Measurements from ENCODE around the gene DNAJC15.

Gene DNAJC15

DNA sequence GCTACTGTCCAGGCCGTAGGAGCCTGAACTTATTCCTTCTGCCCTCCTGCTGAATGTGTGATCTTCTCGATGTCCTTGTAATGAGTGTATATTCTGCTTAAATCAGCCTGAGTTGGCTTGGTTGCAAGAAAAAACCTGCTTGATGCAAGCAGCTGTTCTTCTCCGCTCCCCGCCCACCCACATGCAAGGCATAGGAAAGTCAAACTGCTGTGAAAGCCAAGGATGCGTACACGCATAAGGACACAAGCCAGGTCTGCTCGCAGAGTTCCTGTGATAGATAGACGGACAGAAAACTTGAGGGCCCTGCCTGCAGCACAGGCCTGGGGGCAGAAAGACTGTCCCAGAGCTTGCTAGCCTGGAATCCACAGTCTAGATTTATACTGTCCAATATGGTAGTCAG, 101.1 kb downstream of the DNAJC15 start:
- in situ Hi-C loops (cut with MboI; ENCODE audit: low sequenced_read_pairs): no loop called here

DNA sequence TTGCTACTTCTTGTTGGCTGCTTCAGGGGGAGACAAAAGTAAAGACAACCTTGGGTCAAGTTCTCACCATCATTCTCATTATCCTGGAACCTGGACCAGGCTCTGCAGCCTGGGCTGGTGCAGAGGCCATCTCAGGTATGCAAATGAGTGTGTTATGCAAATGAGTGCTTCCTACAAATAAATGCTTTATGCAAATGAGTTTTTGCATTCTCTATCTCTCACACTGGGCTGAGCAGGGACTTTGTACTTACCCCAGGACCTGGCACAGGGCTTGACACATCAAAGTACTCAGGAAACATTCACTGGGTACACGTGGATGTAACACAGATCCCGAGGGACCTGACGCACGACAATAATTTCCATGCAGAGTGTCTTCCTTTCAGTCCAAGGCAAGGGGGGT, 103.0 kb downstream of the DNAJC15 start:
- in situ Hi-C loops (cut with MboI; ENCODE audit: low sequenced_read_pairs): no loop called here

DNA sequence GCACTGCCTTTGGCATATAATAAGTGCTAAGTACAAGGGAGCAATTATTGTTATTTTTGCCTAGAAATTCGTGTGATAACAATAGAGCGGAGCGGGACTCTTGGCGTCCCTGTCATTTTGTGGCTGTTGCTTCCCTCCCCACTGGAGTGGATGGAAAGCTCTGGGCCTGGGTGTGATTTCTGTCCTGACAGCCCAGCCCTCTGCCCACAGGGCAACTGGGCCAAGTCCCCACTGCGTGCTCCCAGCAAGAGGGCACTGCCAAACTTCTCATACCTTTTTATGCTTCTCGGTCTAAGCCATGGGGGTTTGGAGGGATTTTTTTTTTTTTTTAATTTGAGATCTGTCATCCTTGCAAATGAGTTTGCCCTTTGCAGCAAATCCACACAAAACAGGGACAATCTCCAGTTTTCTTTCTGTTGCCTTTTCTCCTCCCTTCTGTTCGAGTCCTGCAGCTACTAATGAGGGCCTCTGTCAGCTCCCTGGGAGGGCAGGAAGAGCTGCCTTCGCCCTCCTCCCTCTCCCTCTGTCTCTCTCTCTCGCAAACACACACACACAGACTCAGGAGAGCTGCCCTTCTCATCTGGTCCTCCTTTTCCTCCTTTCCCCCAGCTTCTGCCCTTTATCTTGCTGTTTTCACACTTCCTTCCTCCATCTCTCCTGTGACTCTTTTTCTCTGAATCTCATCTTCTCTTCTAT, 103.9 kb downstream of the DNAJC15 start:
- in situ Hi-C loops (cut with MboI; ENCODE audit: low sequenced_read_pairs): no loop called here

DNA sequence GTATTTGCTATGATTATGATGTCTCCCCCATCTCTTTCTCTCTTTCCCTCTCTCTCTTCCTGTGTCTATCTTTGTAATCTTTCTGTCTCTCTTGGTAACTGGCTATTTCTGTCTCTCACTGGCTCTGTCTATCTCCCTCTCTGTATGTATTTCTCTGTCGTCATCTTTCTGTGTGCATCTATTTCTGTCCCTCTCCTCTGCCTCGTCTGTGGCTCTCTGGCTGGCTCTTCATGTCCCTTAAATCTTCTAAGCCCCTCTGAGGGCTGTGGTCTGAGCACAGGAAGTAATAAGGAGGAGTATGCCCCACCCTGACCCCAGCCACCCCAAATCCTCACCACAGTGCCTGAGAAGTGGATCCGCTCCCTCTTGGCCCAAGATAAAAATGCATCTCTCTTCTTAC, 104.4 kb downstream of the DNAJC15 start:
- in situ Hi-C loops (cut with MboI; ENCODE audit: low sequenced_read_pairs): no loop called here

DNA sequence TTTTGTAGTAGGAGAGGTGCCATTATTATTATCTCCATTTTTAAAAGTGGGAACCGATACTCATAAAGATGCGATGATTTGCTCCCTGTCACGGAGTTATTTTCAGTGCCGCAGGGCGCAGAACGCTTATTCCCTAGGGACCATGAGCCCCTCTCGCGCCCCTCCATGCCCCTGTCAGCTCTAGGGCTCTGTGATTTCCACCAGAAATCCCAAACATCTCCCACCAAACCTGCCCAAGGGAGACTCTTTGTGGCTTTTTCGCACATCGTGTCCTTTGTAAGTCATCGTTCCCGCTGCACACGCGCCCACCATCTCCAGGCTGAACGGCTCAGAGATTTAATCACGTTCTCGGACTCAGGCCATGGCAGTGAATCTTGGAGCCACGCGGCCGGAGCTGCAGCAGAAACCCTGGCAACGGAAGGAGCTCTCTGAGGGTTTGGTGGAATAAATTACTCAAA, 105.1 kb downstream of the DNAJC15 start:
- in situ Hi-C loops (cut with MboI; ENCODE audit: low sequenced_read_pairs): no loop called here

DNA sequence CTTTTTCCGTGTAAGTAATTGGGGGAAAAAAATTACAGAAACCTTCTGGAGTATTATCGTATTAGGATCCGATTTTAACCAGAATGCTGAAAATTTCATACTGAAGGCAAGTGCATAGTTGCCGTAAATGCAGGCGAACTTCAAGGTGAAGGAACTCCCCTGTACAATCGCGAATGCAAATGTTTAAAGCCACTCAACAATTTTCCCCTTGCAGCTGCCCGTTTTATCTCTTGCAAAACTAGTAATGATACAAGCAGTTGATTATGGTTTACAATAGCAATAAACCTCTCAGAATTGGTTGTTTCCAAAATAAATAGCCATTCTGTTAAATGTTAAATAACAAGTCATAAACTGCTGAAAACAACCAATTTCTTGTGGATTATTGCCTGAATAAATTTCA, 105.7 kb downstream of the DNAJC15 start:
- in situ Hi-C loops (cut with MboI; ENCODE audit: low sequenced_read_pairs): no loop called here

DNA sequence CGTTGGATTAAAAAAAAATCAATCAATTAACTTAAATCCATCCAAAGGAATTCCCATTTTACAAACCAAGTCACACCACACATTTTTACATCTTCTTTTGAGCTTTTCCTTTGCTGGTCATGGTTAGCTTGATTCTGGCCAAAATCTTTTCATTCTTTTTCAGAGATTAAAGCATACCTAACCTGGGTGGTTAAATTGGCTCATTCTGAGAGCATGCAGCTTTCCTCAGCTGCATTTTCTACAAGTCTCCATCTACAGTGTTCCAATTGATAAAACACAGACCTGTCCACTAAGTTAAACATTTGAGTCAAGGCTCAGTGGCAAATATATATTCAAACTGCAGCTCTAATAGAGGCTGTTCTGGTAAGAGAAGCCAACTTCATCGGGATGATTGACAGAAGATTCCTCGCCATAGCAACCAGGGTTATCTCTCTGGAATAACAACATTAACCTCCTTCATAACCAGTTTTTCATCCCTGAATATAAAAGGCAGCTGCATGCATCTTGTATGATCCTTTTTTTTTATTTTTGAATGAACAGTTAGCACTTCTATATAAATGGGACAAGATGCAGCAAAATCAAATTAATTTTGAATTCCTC, 106.2 kb downstream of the DNAJC15 start:
- in situ Hi-C loops (cut with MboI; ENCODE audit: low sequenced_read_pairs): no loop called here

DNA sequence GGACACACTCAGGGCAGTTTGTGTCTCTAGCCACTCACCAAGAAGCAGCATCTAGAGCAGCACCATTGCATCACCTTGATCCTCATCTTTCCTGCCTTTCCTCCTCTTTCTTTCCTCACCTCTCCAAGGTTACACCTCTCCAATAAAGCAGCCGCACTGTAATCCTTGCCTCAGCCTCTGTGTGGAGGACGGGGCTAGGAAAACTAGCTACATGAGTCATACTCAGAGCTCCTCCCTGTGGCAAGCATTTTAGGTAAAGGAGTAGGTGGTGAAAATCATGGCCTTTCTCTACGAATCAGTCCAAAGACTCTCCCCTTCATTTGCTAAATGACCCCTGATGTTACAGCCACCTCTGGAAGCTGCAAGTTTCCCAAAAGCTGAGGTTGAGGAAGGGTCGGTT, 108.9 kb downstream of the DNAJC15 start:
- in situ Hi-C loops (cut with MboI; ENCODE audit: low sequenced_read_pairs): no loop called here

DNA sequence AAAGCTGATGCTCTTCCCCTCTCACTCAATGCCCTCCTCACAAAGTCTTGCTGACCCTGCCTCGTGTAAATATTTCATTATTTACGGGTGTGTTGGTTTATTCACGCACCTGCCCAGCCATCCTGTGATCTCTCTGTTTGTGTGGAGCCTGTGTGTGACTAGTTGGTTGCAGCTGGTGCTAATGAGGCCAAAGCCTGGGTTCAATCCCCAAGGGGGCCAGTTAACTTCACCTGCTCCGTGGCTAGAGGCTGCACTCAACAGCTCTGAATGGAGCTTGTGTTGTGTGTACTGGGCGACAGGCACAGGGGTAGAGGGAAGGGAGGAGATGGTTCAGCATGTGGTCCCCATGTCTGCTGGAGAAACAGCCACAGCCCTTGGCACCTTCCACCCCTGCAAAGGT, 109.5 kb downstream of the DNAJC15 start:
- in situ Hi-C loops (cut with MboI; ENCODE audit: low sequenced_read_pairs): no loop called here

DNA sequence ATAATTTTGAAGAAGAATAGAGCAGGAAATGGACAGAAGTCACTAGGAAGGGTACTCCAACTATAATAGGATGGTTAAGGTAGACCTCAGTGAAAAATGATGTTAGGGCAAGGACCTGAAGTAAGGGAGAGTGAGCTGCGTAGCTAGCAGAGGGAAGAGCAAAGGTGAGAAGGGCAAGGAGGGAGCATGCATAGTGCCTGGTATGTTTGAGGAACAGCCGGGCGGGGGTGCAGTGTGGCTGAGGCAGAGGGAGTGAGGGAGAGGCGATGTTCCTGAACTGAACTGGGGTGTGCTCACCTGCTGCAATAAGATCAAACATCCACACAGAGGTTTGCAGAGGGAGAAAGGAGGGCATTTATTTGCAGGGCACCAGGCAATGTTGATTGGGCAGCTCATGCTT, 110.4 kb downstream of the DNAJC15 start:
- in situ Hi-C loops (cut with MboI; ENCODE audit: low sequenced_read_pairs): no loop called here

DNA sequence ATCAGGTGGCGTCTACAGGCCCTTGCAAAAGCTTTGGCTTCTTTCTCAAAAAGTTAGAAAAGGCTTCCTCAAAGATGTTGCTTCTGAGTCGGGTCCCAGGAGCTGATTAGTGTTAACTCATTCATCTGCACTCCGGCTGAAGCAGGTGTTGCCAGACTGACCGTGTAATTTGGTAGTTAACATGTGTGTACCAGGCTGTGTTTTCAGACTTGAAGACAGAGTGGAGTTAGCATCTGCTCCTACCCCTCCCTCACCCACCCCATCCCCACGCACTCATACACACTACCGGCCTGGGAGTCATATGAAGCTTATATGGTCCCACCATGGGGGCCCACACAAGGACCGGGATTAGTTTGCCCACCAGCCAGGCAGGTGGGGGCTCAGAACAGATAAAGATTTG, 111.5 kb downstream of the DNAJC15 start:
- in situ Hi-C loops (cut with MboI; ENCODE audit: low sequenced_read_pairs): no loop called here

DNA sequence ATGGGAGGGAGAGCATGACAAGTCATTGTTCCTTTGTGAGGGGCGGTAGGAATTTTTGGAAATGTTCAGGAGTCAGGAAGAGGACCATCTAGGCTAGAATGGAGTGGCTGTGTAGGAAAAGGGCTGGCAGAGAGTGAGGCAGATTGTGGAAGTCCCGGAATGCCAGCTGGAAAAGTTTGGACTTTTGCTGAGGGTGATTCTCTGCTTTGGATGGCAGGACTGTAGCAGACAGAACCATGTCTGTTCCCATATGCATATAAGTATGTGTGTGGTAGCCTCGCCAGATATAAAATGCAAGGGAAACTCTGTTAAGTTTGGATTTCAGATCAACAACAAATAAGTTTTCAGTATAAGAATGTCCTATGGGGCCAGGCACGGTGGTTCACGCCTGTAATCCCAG, 112.1 kb downstream of the DNAJC15 start:
- in situ Hi-C loops (cut with MboI; ENCODE audit: low sequenced_read_pairs): no loop called here

DNA sequence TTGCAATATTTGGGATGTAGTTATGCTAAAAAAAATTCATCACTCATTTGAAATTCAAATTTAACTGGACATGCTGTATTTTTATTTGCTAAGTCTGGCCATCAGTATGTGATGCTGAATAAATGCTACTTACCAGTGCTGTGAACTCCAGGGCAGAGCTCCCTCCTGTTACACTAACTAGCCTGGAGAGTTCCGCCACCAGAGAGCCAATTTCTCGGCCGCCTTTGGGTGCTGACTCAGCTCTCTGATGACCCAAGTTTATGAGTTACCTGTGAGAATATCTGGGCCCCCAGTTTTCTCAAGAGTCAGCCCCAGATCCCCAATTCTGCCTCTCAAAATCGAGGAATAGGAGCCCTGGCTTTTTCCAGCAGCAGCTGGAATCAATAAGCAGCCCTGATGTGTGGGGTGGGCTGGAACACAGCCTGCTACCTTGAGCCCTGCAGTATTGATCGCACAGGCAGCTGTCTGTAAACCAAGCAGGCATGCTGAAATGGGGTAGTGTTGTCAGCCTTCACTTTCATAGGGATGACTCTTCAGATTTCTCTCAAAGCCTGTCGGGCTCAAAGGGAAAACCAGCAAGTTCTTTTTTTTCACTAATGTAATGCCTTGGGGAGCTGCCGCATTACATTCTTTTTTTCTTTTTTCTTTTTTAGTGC, 113.7 kb downstream of the DNAJC15 start:
- in situ Hi-C loops (cut with MboI; ENCODE audit: low sequenced_read_pairs): no loop called here

DNA sequence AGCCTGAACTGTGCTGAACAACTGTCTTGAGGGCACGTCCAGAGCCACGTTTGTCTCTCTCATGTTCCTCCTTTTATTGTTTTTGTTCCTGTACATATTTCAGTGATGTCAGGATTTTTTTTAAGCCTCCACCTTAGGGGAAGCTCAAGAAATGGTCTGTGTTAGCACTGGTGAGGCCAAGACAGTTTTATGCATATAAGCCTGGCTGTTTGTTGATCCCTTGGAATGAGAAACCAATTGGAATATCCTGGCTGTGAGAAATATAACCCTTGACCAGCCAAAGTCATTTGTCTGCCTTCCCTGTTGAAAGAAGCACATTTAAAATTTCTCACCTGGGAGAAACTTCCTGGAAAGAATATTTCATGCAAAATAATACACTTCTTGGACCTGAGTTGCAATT, 115.8 kb downstream of the DNAJC15 start:
- in situ Hi-C loops (cut with MboI; ENCODE audit: low sequenced_read_pairs): no loop called here

DNA sequence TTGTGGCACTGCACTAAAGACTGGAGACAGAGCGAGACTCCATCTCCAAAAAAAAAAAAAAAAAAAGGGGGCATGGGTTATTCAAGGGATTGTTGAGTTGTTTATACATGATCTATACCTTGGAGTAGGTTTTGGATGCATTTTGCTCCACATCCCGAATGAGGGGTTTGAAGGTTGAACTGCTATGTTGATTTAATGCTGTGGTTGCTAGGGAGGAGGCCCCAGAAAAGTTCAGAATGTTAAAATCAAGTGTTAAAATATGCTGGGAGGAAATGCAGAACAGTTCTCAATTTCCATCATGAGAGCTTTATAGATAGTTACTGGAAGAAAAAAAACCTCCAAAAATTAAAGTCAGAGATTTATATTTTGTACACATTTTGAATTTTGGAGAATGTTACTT, 116.5 kb downstream of the DNAJC15 start:
- in situ Hi-C loops (cut with MboI; ENCODE audit: low sequenced_read_pairs): no loop called here

DNA sequence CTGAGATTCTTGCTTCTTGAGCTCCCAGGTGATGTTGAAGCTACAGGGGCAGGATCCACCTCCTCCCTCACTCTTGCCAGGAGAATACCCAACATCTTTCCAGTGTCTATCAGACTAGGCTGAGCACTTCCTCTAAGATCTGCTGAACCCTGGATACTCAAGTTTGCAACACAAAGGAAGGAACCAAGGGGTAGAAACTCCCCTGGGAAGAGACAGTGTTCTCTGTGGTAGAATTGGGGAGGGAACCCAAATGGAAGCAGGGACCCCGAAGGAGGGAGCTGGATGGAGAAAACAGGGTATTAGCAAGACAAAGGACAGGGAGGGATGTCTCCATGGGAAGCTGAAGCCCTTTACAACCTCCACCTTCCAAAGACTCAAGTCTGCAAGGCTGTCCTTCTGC, 117.6 kb downstream of the DNAJC15 start:
- in situ Hi-C loops (cut with MboI; ENCODE audit: low sequenced_read_pairs): no loop called here

DNA sequence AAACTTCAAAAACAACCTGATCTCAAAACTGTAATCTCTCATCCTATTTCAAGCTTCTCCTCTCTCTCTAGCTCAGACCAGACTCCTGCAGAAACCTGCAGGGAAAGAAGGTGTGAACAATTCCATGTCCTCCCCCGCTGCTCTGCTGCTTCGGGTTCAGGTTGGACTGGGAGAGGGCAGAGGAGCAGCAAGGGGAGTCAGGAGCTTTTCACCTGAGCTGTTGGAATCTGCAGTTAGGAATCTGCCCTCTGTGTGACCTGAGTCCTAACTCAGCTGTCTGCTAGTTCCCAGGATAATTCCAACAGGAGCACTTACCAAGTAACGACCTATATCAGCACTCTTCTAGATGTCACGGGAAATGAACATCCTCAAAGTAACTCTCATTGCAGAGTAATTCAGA, 118.3 kb downstream of the DNAJC15 start:
- in situ Hi-C loops (cut with MboI; ENCODE audit: low sequenced_read_pairs): no loop called here

DNA sequence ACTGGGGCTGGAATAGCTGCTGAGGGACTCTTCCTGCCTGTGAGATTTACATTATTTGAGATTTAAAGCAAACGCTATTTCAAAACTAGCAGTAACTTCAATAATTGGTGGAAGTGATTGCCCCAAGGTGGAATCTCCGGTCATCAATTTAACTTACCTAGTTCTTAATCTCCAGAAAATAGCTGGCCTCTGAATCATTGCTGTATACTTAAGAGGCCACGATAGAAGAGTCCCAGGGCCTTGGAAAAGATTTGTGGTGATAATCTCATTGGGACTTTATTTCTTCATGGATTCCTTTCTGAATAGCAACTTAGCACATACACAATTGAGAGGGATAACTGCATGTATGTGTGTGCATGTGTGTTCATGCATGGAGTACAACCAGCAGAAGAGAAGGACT, 120.2 kb downstream of the DNAJC15 start:
- in situ Hi-C loops (cut with MboI; ENCODE audit: low sequenced_read_pairs): no loop called here

DNA sequence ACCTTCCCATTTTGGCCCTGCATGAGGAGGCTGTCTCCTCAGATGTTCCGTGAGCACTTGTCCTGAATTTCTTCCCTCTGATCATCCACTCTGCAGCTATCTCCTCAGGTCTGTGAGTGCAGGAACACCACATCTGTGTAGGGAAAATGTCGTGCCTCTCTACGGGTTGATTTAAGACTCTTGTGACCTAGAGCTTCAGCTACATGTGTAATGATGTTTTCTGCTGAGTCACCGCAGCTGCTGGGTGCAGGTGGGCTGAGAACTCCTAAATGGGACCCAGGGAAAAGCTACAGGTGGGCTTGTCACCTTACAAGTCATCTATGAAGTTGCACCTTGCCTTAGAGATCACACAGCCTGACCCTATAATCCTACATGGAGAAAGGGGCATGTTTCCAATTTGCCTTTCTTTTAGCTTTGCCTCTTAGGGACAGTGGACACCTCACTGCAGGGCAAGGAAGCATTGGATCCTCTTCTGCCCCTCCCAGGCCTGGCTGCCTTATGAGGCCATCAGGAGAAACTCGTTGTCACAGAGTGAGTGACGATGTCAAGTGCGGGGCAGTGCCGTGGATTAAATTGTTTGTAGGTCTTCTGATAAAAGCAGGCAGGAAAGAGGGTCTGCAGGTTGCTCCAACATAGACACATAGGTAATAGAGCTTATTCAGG, 122.3 kb downstream of the DNAJC15 start:
- in situ Hi-C loops (cut with MboI; ENCODE audit: low sequenced_read_pairs): no loop called here

DNA sequence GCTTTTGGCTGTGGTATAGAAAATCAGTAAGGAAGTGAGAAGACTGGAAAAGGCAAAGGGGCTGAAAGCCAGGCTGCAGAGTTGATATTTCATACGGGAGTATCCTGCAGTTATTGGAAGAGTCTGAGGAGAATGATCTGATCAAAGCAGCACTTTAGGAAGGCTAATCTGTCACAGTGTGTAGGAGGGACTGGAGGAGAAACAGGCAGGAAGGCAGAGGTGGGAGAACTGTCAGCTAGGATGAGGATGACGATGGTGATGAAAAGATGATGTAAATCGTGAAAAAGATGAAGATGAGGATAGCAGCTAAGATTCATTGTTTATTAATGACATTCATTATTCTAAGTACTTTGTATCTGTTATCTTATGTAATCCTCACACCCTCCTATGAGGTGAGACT, 123.0 kb downstream of the DNAJC15 start:
- in situ Hi-C loops (cut with MboI; ENCODE audit: low sequenced_read_pairs): no loop called here

DNA sequence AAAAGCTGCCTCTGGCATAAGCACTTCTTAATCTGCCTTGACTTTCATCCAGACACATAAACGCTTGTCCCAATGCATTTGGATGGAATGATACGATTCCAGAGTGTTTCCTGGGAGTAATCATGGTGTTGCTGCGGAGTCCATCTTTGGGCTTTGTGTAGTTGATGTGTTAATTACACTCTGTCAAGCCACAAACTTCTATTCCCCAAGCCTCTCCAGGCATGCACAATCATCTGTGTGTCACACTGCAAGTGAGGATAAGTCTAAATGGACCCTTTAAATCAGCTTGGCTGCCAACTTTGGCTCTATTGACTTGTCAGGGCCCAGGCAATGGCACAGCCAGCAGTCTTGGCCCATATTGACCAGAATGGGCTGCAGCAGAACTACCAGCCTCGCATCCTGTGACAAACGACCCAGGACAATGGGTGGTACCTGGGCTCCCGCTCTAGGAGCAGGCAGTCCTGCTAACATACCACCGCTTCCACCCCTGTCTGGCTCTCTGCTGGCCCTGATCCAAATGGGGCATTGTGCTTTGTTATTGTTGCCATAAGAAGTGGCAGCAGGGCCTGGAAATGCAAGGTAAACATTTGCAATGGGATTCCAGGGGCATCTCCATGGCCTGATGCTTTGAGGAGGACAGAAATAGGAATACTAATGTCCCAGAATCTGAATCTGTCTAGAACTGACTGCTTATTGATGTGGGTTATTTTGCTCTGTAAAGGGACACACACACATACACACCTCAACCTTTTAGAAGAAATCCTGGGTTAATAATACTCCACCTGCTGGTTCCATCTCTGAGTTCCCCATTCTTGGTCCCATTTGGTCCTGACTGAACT, 127.2 kb downstream of the DNAJC15 start:
- in situ Hi-C loops (cut with MboI; ENCODE audit: low sequenced_read_pairs): no loop called here

All from HL-60/S4 (cell line).